Measurements from ENCODE around the gene DCAF11. TPM values are rescaled to one million over a fixed set of nuclear protein-coding genes. Genes with fewer than 3 reads are reported as not detected.

The DCAF11 gene
- total and polyA plus RNA-seq, 2 of the 8 experiments (the other 6 are each of a cell fraction or from before 2014, with no cell fraction given), result 60.4 to 63.6 TPM

DNA sequence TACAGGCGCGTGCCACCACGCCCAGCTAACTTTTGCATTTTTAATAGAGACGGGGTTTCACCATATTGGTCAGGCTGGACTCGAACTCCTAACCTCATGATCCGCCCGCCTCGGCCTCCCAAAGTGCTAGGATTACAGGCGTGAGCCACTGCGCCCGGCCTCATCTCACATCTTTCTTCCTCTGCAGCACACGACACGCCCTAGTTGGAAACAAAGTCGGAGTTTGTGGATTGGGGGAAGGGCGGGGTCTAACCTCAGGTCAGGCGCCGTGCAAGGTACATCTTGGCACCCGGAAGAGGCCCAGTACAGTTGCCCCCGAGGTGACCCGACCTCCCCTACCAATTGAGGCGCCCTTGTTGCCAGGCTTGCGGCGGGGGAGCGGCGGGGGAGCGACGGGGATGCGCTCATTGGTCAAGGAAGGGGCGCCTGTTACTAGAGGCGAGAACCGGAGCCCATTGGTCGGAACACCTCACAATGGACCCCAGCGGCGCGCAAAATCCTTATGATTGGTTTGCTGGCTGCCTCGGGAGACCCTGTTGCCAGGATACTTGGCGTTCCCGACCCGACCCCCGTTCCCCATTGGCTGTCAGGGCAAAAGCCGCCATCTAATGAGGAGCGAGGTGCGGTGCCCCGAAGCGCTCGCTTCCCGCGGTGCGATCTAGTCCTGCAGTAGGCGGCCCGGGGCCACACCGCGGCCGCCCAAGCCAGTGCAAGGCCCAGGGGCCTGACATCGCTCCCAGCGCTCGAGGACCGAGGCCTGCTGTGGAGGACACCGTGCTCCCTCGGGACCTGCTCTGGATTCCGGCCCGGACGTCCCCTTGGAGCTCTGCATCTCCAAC, 57.1 kb downstream of the DCAF11 start, which contains the start of gene REC8 (continued):
- TF ChIP-seq RNF2 (IDR thresholded peaks at IDR 0.05; ENCODE audit: borderline replicate concordance, low read depth, low read length, missing control alignments, poor library complexity, severe bottlenecking) (no peak), EGR1 (IDR thresholded peaks at IDR 0.05; ENCODE audit: borderline replicate concordance, low read depth, low read length) (no peak), EZH2 (IDR thresholded peaks at IDR 0.05; ENCODE audit: low read depth, low read length, severe bottlenecking) (no peak), KDM4A (IDR thresholded peaks at IDR 0.05; ENCODE audit: low read depth, low read length, severe bottlenecking) (peak; percentile 94), HDAC6 (IDR thresholded peaks at IDR 0.05; ENCODE audit: low read depth, low read length) (no peak)
- TF ChIP-seq, protein P1, sequence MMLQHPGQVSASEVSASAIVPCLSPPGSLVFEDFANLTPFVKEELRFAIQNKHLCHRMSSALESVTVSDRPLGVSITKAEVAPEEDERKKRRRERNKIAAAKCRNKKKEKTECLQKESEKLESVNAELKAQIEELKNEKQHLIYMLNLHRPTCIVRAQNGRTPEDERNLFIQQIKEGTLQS (IDR thresholded peaks at IDR 0.05; ENCODE audit: insufficient read depth, low read depth, low read length), result no peak
- TF ChIP-seq, protein P2, sequence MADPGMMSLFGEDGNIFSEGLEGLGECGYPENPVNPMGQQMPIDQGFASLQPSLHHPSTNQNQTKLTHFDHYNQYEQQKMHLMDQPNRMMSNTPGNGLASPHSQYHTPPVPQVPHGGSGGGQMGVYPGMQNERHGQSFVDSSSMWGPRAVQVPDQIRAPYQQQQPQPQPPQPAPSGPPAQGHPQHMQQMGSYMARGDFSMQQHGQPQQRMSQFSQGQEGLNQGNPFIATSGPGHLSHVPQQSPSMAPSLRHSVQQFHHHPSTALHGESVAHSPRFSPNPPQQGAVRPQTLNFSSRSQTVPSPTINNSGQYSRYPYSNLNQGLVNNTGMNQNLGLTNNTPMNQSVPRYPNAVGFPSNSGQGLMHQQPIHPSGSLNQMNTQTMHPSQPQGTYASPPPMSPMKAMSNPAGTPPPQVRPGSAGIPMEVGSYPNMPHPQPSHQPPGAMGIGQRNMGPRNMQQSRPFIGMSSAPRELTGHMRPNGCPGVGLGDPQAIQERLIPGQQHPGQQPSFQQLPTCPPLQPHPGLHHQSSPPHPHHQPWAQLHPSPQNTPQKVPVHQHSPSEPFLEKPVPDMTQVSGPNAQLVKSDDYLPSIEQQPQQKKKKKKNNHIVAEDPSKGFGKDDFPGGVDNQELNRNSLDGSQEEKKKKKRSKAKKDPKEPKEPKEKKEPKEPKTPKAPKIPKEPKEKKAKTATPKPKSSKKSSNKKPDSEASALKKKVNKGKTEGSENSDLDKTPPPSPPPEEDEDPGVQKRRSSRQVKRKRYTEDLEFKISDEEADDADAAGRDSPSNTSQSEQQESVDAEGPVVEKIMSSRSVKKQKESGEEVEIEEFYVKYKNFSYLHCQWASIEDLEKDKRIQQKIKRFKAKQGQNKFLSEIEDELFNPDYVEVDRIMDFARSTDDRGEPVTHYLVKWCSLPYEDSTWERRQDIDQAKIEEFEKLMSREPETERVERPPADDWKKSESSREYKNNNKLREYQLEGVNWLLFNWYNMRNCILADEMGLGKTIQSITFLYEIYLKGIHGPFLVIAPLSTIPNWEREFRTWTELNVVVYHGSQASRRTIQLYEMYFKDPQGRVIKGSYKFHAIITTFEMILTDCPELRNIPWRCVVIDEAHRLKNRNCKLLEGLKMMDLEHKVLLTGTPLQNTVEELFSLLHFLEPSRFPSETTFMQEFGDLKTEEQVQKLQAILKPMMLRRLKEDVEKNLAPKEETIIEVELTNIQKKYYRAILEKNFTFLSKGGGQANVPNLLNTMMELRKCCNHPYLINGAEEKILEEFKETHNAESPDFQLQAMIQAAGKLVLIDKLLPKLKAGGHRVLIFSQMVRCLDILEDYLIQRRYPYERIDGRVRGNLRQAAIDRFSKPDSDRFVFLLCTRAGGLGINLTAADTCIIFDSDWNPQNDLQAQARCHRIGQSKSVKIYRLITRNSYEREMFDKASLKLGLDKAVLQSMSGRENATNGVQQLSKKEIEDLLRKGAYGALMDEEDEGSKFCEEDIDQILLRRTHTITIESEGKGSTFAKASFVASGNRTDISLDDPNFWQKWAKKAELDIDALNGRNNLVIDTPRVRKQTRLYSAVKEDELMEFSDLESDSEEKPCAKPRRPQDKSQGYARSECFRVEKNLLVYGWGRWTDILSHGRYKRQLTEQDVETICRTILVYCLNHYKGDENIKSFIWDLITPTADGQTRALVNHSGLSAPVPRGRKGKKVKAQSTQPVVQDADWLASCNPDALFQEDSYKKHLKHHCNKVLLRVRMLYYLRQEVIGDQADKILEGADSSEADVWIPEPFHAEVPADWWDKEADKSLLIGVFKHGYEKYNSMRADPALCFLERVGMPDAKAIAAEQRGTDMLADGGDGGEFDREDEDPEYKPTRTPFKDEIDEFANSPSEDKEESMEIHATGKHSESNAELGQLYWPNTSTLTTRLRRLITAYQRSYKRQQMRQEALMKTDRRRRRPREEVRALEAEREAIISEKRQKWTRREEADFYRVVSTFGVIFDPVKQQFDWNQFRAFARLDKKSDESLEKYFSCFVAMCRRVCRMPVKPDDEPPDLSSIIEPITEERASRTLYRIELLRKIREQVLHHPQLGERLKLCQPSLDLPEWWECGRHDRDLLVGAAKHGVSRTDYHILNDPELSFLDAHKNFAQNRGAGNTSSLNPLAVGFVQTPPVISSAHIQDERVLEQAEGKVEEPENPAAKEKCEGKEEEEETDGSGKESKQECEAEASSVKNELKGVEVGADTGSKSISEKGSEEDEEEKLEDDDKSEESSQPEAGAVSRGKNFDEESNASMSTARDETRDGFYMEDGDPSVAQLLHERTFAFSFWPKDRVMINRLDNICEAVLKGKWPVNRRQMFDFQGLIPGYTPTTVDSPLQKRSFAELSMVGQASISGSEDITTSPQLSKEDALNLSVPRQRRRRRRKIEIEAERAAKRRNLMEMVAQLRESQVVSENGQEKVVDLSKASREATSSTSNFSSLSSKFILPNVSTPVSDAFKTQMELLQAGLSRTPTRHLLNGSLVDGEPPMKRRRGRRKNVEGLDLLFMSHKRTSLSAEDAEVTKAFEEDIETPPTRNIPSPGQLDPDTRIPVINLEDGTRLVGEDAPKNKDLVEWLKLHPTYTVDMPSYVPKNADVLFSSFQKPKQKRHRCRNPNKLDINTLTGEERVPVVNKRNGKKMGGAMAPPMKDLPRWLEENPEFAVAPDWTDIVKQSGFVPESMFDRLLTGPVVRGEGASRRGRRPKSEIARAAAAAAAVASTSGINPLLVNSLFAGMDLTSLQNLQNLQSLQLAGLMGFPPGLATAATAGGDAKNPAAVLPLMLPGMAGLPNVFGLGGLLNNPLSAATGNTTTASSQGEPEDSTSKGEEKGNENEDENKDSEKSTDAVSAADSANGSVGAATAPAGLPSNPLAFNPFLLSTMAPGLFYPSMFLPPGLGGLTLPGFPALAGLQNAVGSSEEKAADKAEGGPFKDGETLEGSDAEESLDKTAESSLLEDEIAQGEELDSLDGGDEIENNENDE (IDR thresholded peaks at IDR 0.05; ENCODE audit: insufficient replicate concordance, low read length), result no peak

All from H1 (cell line).